ENCODE results near the gene MAP3K6.

MAP3K6 gene

GRCh38 chr1:27331922-27332321 lies 34.8 kb downstream of the MAP3K6 start:
- no peak overlapping the region for H3K4me3 ChIP-seq (ENCODE audit: low read depth, low read length)
- no peak for DNase-seq (ENCODE audit: low read depth)
- TF ChIP-seq CTCF (IDR thresholded peaks at IDR 0.05; ENCODE audit: low read depth, low read length, missing control alignments): no peak

GRCh38 chr1:27331426-27331825 lies 35.3 kb downstream of the MAP3K6 start:
- TF ChIP-seq CTCF (IDR thresholded peaks at IDR 0.05; ENCODE audit: low read depth, low read length, missing control alignments): no peak
- DNase-seq (ENCODE audit: low read depth): no peak
- no peak overlapping the region for H3K4me3 ChIP-seq (ENCODE audit: low read depth, low read length)

GRCh38 chr1:27330786-27331185 lies 36.0 kb downstream of the MAP3K6 start:
- no peak overlapping the region for H3K4me3 ChIP-seq (ENCODE audit: low read depth, low read length)
- TF ChIP-seq CTCF (IDR thresholded peaks at IDR 0.05; ENCODE audit: low read depth, low read length, missing control alignments): no peak
- DNase-seq (ENCODE audit: low read depth): no peak

- no peak for TF ChIP-seq CTCF (IDR thresholded peaks at IDR 0.05; ENCODE audit: low read depth, low read length, missing control alignments)
- H3K4me3 ChIP-seq (ENCODE audit: low read depth, low read length): no peak overlapping the region
- no peak for DNase-seq (ENCODE audit: low read depth)
Measured at GRCh38 chr1:27327964-27328363, 38.8 kb downstream of the MAP3K6 start.

GRCh38 chr1:27325286-27325685 lies 41.5 kb downstream of the MAP3K6 start:
- TF ChIP-seq CTCF (IDR thresholded peaks at IDR 0.05; ENCODE audit: low read depth, low read length, missing control alignments): no peak
- H3K4me3 ChIP-seq (ENCODE audit: low read depth, low read length): no peak overlapping the region
- no peak for DNase-seq (ENCODE audit: low read depth)

- DNase-seq (ENCODE audit: low read depth): no peak
- peak overlapping the region; percentile 99 for H3K4me3 ChIP-seq (ENCODE audit: low read depth, low read length)
- no peak for TF ChIP-seq CTCF (IDR thresholded peaks at IDR 0.05; ENCODE audit: low read depth, low read length, missing control alignments)
Measured at GRCh38 chr1:27322569-27323240, 44.1 kb downstream of the MAP3K6 start.

All from GM12864 (cell line).